Activated naive CD4-positive, alpha-beta T cell treated with anti-CD3 and anti-CD28 coated beads, Interleukin-2, amount 10 ng/mL, durations not matched to agents 5 hours and 36 hours (primary cell): ENCODE results near the gene GLI3. TPM values are rescaled to one million over a fixed set of nuclear protein-coding genes. Genes with fewer than 3 reads are reported as not detected.

Experiments used
- total RNA-seq, 2 experiments: library from RNA; stranded (reverse); gene quantifications; one replicate each; pipeline ENCODE4 v1.2.3, GENCODE V29; 2021

The GLI3 gene
- total RNA-seq: under 1 TPM in 1 of 2 experiments, not detected in 1; 0.03 TPM

DNA sequence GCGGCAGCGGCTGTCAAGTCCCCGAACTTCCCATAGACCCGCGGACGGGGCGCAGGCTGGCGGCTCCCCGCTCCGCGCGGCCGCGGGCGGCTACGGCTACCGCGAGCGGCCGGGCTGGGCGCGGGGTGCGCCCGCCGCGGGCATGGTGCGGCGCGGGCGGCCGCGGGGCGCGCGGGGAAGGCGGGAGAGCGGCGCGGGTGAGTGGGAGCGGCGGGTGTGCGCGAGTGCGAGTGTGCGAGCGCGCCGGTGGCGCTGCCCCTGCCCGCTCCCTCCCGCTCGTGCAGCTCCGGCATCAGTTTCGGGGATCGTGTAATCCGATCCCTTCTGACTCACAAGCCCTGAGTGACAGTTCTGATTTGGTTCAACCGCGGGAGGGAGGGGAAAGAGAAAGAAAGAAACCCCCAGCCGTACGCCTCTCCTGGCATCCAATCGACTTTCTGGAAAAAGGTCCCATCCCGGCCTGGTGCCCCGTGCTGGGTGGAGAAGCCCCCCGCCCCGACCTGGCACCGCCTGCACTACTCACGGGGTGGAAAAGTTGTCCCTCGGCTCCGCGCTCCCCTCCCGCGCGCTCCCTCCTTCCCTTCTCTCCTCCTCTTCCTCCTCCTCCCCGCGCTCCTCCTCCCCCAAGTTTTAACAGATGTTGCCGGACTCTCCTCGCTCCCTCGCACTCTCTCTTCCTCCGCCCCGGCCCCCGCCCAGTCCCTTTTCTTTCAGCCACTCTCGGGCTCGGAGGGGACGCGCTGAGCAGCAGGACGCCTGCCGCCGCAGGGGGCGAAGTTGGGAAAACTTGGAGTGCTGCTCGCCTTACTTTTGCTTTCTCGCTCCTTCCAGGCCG, at the start of gene GLI3:
TSS of gene GLI3 (minus strand) at position 234 of the 835 bp plus-strand sequence. CDS start 13,956 bp downstream, outside the sequence.

